OCI-LY3 (cell line): ENCODE measurements around the gene FUT7.

Experiments used
- EZH2phosphoT487 ChIP-seq: fragments of 200-600 bp; shearing (Covaris generic); IDR thresholded peaks from 2 replicates; pipeline ENCODE4 v1.6.1; 2018; ENCODE audit warnings: antibody characterized with exemption, mixed run types, low read depth
- TF ChIP-seq, protein P1 (sequence below): fragments of 200-600, 300-600 bp; sonication (generic); IDR thresholded peaks from 2 replicates; pipeline ENCODE4 v1.5.1; 2014; ENCODE audit warnings: antibody characterized with exemption, low read length, low read depth

DNA sequence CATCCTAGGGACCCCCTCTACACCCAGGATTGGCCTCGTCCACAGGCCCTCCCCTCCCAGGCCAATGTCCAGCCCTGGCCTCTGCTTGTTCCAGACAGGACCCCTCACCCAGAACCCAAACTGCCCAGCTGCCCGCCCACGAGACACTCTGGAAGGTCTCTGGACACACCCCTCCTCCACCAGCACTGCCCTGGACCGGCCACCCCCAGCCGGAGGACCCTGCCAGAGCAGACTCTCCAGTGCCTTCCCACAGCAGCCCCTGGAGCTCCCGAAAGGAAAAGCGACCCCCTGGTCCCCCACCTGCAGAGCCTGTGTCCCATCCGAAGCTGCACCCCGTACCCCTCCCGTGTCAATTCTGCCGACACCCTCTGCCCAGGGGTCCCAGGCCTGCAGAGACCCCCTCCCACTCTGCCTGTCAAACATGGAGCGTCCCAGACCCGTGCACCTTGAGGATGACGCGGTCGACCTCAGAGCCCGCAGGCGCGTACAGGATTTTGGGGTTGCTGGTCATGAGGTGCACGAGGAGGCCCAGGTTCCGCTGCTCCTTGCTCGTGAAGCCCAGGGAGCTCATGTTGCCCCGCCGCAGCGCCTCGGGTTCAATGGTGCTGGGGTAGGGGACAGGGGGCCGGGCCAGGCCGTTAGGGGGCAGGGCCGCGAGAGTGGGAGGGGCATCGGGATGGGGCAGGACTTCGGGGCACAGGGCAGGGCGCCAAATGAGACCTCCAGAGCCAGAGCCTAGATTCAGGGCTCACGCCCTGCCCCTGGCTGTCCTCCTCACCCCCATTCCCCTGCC is 11.8 kb downstream of the FUT7 start:
- TF ChIP-seq, protein P1, sequence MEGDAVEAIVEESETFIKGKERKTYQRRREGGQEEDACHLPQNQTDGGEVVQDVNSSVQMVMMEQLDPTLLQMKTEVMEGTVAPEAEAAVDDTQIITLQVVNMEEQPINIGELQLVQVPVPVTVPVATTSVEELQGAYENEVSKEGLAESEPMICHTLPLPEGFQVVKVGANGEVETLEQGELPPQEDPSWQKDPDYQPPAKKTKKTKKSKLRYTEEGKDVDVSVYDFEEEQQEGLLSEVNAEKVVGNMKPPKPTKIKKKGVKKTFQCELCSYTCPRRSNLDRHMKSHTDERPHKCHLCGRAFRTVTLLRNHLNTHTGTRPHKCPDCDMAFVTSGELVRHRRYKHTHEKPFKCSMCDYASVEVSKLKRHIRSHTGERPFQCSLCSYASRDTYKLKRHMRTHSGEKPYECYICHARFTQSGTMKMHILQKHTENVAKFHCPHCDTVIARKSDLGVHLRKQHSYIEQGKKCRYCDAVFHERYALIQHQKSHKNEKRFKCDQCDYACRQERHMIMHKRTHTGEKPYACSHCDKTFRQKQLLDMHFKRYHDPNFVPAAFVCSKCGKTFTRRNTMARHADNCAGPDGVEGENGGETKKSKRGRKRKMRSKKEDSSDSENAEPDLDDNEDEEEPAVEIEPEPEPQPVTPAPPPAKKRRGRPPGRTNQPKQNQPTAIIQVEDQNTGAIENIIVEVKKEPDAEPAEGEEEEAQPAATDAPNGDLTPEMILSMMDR, result no peak
- TF ChIP-seq EZH2phosphoT487, result no peak
